Thoracic aorta (tissue), 2 donors: ENCODE measurements around the gene PXMP4. TPM values are rescaled to one million over a fixed set of nuclear protein-coding genes. Genes with fewer than 3 reads are reported as not detected.

Experiments
- ATAC-seq: fragments of 150-250 bp; one replicate; pipeline ENCODE4 v1.8.0; 2017; ENCODE audit warnings: low read depth; ENCODE audit not compliant: insufficient number of reproducible peaks, low FRiP score
- DNase-seq: peaks from one replicate; pipeline ENCODE4 v3.0.0-alpha.2; 2020; ENCODE audit warnings: low spot score
- H3K27ac ChIP-seq, 2 donors: fragments of 200-600 bp; sonication (generic); 1 replicate in 1 of 2; 2 replicates in 1 of 2; pipeline ENCODE4 v1.5.1; 2016; ENCODE audit warnings: mild to moderate bottlenecking in 2 of 2, moderate library complexity in 2 of 2
- H3K27me3 ChIP-seq: fragments of 200-600 bp; sonication (generic); replicated peaks from 2 replicates; pipeline ENCODE4 v1.6.0; 2016; ENCODE audit warnings: mild to moderate bottlenecking; ENCODE audit not compliant: insufficient read depth
- H3K36me3 ChIP-seq: fragments of 200-600 bp; sonication (generic); one replicate; pipeline ENCODE4 v1.5.1; 2016
- H3K4me1 ChIP-seq, 2 donors: fragments of 200-600 bp; sonication (generic); 1 replicate in 1 of 2; 2 replicates in 1 of 2; pipeline versions ENCODE4 v1.5.1 to v1.6.0; 2016; ENCODE audit warnings: low read depth in 2 of 2, mild to moderate bottlenecking in 1 of 2; ENCODE audit not compliant: control insufficient read depth in 1 of 2
- H3K4me3 ChIP-seq: fragments of 200-600 bp; sonication (generic); 2 replicates; pipeline ENCODE4 v1.5.1; 2016; ENCODE audit warnings: mild to moderate bottlenecking
- H3K9me3 ChIP-seq: fragments of 200-600 bp; sonication (generic); 2 replicates; pipeline ENCODE4 v1.5.1; 2016
- total RNA-seq, 2 donors: library from RNA; depleted of rRNA; stranded (reverse); fragments of >200 nt; gene quantifications; one replicate each; pipeline versions ENCODE4 v1.1.0 to v1.2.3, GENCODE V29; 2016
- TF ChIP-seq, protein P1 (sequence below): fragments of 200-600 bp; sonication (generic); IDR thresholded peaks from one replicate; pipeline ENCODE4 v1.5.1; 2019; ENCODE audit warnings: antibody characterized with exemption

Gene PXMP4
- total RNA-seq, 2 donors from 2014 or later, result 3.3 to 4.1 TPM

DNA sequence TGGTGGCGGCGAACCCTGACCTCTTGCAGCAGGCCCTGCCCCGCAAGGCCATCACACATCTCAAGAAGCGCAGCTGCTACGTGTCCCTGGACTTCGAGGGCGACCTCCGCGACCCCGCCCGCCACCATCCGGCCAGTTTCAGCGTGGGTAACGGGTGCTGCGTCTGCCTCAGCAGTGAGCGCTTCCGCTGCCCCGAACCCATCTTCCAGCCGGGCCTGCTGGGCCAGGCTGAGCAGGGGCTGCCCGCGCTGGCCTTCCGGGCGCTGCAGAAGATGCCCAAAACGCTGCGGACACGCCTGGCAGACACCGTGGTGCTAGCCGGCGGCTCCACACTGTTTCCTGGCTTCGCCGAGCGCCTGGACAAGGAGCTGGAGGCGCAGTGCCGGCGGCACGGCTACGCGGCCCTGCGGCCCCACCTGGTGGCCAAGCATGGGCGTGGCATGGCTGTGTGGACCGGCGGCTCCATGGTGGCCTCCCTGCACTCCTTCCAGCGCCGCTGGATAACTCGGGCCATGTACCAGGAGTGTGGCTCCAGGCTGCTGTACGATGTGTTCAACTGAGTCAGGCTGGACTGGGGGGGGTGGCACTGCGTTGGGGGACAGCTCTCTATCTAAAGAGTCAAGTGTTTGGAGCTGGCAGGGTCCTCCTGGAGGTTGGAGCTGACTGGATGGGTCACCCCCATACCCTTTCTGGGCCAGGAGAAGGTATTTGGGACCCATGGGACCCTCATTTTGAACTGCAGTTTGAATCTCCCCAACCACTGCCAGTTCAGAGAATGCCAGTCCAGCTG, 52.2 kb downstream of the PXMP4 start:
- Histone ChIP-seq H3K27ac (peak overlapping the region; percentile 88 to 93), H3K36me3 (no peaks in the 10 kb centered on the region), H3K27me3 (no peaks in the 10 kb centered on the region), H3K4me3 (peak overlapping the region; percentile 85), H3K4me1 (peaks cover 22 to 74% of the 10 kb centered on the region in 2 donors), H3K9me3 (no peaks in the 10 kb centered on the region)
- no peak for ATAC-seq
- TF ChIP-seq, protein P1, sequence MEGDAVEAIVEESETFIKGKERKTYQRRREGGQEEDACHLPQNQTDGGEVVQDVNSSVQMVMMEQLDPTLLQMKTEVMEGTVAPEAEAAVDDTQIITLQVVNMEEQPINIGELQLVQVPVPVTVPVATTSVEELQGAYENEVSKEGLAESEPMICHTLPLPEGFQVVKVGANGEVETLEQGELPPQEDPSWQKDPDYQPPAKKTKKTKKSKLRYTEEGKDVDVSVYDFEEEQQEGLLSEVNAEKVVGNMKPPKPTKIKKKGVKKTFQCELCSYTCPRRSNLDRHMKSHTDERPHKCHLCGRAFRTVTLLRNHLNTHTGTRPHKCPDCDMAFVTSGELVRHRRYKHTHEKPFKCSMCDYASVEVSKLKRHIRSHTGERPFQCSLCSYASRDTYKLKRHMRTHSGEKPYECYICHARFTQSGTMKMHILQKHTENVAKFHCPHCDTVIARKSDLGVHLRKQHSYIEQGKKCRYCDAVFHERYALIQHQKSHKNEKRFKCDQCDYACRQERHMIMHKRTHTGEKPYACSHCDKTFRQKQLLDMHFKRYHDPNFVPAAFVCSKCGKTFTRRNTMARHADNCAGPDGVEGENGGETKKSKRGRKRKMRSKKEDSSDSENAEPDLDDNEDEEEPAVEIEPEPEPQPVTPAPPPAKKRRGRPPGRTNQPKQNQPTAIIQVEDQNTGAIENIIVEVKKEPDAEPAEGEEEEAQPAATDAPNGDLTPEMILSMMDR, result peak; percentile 92
- DNase-seq, result no peak

DNA sequence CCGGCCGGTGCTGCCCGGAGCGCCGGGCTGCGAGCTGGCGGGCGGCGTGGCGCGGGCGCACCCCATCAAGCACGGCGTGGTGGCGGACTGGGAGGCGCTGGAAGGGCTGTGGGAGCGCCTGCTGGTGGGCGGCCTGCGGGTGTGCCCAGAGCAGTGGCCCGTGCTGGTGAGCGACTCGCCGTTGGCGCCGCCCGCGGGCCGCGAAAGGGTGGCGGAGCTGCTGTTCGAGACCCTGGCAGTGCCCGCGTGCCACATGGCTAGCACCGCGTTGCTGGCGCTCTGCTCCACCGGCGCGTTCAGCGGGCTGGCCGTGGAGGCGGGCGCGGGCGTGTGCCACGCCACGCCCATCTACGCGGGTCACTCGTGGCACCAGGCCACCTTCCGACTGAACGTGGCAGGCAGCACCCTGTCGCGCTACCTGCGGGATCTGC, 52.9 kb downstream of the PXMP4 start:
- peaks cover 17 to 73% of the 10 kb centered on the region in 2 donors for H3K4me1 ChIP-seq
- H3K4me3 ChIP-seq, result peak overlapping the region; percentile 85
- DNase-seq (no peak), ATAC-seq (no peak)
- H3K27ac ChIP-seq, result peak overlapping the region; percentile 88 to 93
- no peaks in the 10 kb centered on the region for H3K36me3 ChIP-seq
- no peaks in the 10 kb centered on the region for H3K27me3 ChIP-seq
- TF ChIP-seq, protein P1, result no peak
- H3K9me3 ChIP-seq, result no peaks in the 10 kb centered on the region

DNA sequence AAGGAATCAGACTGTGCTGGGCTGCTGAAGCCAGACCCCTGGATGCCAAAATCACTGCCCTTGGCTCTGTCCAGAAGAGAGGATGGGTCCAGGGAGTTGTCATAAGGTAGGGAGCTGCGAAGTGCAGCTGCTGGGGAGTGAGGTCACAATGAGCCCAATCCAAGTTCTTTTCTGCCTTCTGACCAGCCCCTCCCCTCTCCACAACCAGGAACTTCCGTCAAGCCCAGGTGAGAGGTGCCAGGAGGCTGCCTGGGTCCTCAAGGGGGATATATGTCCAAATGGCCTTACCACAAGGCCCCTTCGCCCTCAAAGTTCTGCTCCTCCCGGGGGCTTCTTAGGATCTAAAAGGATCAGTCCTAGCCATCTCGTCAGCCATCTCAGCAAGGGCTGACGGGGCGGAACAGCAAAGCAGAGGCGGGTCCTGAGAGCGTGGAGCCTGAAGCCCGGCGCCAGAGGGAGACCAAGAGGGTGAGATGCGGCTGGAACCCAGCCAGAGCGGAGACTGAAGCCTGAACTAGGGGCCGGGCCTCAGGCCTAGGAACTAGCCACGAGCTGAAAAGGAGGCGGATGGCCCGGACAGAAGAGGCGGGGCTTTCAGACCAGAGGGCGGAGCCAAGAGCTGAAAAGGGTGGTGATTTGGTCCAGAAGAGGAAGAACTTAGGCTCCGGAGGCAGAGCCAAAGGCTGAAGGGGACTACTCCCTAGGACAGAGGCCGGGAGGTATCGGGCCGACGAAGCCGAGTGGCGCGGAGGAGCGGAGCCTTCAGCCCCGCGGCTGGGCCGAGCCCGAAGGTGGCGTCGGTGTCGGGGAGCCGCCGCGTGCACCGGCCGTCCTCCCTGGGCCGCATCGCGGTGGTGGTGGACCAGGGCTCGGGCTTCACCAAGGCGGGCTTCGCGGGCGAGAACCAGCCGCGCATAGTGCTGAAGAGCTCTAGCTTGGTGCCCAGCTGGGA, 53.5 kb downstream of the PXMP4 start, which contains the start of gene ACTL10:
Gene ACTL10 (plus strand): TSS at position 651 of the 952 bp plus-strand sequence. CDS start 555 bp downstream, outside the sequence.
- H3K9me3 ChIP-seq, result no peaks in the 10 kb centered on the region
- H3K27me3 ChIP-seq, result no peaks in the 10 kb centered on the region
- peaks cover 17 to 66% of the 10 kb centered on the region in 2 donors for H3K4me1 ChIP-seq
- DNase-seq (peak; percentile 95), ATAC-seq (peak; percentile 69)
- H3K4me3 ChIP-seq, result peak within 1 kb of the TSS; percentile 85
- TF ChIP-seq, protein P1, result peak; percentile 25
- H3K36me3 ChIP-seq, result no peaks in the 10 kb centered on the region
- peak within 1 kb of the TSS; percentile 88 to 93 for H3K27ac ChIP-seq

DNA sequence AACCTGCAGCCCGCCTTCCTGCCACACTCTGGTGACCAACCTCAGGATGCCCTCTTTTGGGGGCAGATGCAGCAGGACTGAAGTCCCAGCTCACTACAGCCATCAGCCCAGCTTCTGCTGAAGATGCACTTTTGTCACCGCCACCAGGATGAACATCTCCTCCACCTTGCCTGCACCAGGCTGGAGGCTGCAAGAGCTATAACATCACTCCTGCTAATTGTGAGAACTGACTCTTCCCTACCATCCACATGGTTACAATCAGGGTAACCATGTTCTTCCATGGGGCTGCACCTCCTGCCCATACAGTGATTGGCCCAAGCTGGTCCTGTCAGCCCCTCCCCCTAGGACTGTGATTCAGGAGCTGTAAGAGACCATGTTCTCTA, 55.4 kb downstream of the PXMP4 start:
- peak overlapping the region; percentile 93 to 94 for H3K27ac ChIP-seq
- H3K9me3 ChIP-seq, result no peaks in the 10 kb centered on the region
- DNase-seq (no peak), ATAC-seq (no peak)
- H3K4me1 ChIP-seq, result peaks cover 17 to 48% of the 10 kb centered on the region in 2 donors
- H3K27me3 ChIP-seq, result no peaks in the 10 kb centered on the region
- H3K4me3 ChIP-seq, result no peak overlapping the region
- TF ChIP-seq, protein P1, result no peak
- H3K36me3 ChIP-seq, result peaks cover 5% of the 10 kb centered on the region
